Measurements from ENCODE around the gene ZNF727. TPM values are rescaled to one million over a fixed set of nuclear protein-coding genes. Genes with fewer than 3 reads are reported as not detected.
"Not testable (repeated sequence)": the region's sequence is repeated elsewhere in the genome, so short reads cannot be mapped to it uniquely, and the experiment has no call there.

Gene ZNF727
- polyA plus RNA-seq (ENCODE audit: insufficient read length in 10 of 10), result under 1 TPM in 4 of 10 donors, not detected in 6; 0.08 to 0.47 (median 0.13) TPM
- long read RNA-seq, donor 1, result 0 reads
- long read RNA-seq, donor 2, result 0 reads
- long read RNA-seq, donor 3, result 0 reads
- long read RNA-seq, donor 4, result 0 reads
- long read RNA-seq, donor 5, result 0 reads
- long read RNA-seq, donor 6, result 0 reads
- long read RNA-seq, donor 7, result 0 reads
- long read RNA-seq, donor 8, result 0 reads
- long read RNA-seq, donor 9, result 0 reads

DNA sequence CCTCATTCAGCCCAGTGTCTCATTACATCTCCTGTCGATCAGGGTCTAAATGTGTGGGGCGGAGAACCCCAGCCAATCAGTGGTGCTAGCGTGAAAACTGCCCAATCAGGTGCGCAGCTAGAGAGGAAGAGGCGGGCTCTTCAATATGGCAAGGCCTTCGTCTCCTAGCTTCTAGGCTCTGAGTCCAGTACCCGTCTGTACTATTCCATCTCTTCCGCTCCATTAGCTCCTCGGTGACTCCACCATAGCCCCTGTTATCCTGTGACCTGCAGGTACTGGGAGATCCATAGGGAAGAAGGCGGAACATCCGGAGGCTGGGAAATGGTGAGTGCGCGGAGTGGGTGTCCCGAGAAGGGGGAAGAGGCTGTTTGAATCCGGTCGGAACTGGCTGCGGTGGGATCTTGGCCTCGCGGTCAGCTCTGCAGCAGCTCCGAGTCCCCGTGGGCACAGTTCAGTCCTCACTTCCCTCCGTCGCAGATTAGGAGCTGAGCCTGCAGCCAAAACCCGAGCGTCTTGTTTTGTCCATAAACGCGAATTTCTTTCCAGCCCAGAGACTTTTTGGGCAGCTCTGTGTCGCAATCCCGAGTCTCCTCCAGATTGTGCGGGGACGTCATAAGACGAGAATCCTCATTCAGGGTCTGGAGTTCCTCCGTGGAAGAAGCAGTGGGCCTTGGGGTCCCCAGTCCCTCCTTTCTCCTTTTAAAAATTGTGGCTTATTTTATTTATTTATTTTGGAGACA, at the start of gene ZNF727:
Gene ZNF727 (plus strand): TSS at position 134 of the 740 bp plus-strand sequence. CDS start 188 bp downstream, at position 322.
- DNase-seq, result no peak

DNA sequence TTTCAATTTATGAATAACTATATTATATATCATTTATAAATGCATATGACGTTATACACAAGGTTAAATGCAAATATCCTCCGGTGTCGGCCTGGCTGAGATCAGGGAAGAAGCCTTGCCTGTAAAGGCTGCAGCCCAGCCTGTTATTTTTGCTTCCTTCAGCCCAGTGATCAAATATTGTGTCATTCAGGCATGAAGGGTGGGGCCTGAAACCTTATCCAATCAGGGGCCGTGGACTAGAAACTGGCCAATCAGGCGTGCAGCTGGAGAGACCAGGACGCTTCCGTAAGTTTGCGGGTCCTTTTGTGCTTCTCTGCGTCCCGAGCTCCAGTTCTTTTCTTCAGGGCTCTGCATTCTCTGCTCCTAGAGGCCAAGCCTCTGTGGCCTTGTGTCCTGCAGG, 46.7 kb upstream of the ZNF727 start, which contains the start of gene ZNF722:
Gene ZNF722 (plus strand): TSS at position 301 of the 400 bp plus-strand sequence. CDS start 113 bp downstream, outside the sequence.
- DNase-seq, result no peak

DNA sequence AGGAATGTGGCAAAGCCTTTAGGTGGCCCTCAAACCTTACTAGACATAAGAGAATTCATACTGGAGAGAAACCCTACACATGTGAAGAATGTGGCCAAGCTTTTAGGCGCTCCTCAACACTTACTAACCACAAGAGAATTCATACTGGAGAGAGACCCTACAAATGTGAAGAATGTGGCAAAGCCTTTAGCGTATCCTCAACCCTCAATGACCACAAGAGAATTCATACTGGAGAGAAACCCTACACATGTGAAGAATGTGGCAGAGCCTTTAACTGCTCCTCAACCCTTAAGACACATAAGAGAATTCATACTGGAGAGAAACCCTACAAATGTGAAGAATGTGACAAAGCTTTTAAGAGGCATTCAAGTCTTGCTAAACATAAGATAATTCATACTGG, 29.7 kb upstream of the ZNF727 start:
- DNase-seq, result not testable (repeated sequence)

DNA sequence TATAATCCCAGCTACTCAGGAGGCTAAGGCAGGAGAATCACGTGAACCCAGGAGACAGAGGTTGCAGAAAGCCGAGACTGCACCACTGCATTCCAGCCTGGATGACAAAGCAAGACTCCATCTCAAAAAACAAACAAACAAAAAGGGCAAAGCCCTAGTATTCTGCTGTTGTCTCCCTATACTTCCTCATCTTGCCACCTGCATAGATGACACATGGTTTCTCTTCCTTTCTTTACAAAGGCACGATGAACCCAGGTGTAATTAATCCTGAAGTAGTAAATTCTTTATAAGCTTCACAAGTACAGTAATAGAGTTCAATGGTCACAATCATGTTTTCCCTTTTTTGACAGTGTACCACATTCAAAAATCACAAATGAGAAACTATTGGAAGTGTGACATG, 9.8 kb upstream of the ZNF727 start:
- no peak for DNase-seq

DNA sequence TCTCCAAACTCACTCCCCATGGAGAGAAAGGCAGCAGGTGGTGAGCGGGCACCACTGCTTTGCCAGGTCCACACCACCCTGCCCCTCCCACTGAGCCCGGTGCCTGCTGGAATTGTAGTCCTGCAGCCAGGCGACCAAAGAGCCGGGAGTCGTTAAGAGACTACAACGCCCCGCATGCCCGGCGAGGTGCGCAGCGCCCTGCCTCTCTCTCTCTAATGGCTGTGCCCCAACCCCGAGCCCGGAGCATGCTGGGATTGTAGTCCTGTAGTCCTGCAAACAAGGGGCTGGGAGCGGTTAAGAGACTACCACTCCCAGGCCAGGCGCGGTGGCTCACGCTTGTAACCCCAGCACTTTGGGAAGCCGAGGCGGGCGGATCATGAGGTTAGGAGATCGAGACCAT, 8.1 kb upstream of the ZNF727 start:
- DNase-seq, result no peak

DNA sequence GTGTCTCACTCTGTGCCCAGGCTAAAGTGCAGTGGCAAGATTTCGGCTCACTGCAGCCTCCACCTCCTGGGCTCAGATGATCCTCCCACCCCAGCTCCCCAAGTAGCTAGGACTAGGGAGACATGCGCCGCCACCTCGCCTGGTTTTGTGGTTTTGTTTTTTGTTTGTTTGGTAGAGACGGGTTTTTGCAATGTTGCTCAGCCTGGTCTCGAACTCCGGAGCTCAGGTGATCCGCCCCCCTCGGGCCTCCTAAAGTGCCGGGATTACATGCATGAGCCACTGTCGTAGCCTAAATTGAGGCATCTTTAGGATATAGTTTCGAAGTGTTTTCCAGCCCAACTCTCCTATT, 781 bp downstream of the ZNF727 start:
- DNase-seq, result no peak

DNA sequence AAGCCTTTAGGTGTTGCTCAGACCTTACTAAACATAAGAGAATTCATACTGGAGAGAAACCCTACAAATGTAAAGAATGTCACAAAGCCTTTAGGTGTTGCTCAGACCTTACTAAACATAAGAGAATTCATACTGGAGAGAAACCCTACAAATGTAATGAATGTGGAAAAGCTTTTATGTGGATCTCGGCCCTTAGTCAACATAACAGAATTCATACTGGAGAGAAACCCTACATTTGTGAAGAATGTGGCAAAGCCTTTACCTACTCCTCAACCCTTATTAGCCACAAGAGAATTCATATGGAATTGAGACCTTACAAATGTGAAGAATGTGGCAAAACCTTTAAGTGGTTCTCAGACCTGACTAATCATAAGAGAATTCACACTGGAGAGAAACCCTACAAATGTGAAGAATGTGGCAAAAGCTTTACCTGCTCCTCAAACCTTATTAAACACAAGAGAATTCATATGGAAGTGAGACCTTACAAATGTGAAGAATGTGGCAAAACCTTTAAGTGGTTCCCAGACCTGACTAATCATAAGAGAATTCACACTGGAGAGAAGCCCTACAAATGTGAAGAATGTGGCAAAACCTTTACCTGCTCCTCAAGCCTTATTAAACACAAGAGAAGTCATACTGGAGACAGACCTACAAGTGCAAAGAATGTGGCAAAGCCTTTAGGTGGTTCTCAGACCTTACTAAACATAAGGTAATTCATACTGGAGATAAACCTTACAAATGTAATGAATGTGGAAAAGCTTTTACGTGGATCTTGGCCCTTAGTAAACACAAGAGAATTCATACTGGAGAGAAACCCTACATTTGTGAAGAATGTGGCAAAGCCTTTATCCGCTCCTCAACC, 32.8 kb downstream of the ZNF727 start:
- not testable (repeated sequence) for DNase-seq

DNA sequence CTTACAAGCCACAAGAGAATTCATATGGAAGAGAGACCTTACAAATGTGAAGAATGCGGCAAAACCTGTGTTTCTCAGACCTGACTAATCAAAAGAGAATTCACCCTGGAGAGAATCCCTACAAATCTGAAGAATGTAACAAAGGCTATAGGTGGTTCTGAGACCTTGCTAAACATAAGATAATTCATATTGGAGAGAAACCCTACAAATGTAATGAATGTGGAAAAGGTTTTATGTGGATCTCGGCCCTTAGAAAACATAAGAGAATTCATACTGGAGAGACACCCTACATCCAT, 33.4 kb downstream of the ZNF727 start:
- DNase-seq, result no peak

DNA sequence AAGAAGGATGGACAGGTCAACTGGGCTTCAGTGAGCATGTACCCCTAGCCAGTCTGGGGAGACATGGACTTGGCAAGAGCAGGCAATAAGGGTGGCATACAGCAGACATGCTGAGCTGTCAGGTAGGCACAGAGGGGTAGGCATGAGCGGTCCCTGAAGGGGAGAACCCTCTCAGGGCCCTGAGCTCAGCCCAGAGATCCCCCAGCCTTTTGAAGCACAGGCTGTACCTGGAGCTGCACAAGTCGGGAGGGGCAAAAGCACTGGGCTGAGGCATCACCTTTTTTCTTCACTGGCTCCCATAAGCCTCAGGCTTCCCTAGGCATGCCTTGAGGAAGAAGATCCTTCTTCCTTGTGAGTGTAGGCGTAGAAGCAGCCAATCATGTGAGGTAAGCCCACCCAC, 42.3 kb downstream of the ZNF727 start:
- no peak for DNase-seq

DNA sequence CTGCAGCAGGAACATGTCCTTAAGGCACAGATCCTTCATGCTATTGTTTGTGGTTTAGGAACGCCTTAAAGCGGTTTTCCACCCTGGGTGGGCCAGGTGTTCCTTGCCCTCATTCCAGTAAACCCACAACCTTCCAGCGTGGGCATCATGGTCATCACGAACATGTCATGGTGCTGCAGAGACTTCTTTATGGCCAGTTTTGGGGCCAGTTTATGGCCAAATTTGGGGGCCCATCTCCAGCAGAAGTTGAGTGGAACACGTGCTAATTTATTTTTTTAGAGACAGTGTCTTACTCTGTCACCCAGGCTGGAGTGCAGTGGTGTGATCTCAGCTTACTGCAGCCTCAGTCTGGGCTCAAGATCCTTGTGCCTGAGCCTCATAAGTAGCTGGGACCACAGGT, 43.6 kb downstream of the ZNF727 start:
- not testable (repeated sequence) for DNase-seq

Other genes starting within 250 kb of the ZNF727 start
- not detected for gene ZNF722, start 46.6 kb upstream of the ZNF727 start, polyA plus RNA-seq (ENCODE audit: insufficient read length in 10 of 10)
- gene ZNF735, start 161.8 kb downstream of the ZNF727 start, polyA plus RNA-seq (ENCODE audit: insufficient read length in 10 of 10), result not detected
- gene ZNF679, start 183.0 kb downstream of the ZNF727 start, polyA plus RNA-seq (ENCODE audit: insufficient read length in 10 of 10), result not detected